CD4-positive, alpha-beta memory T cell (primary cell): ENCODE results near the gene AFDN. TPM values are rescaled to one million over a fixed set of nuclear protein-coding genes. Genes with fewer than 3 reads are reported as not detected.
A peak's percentile ranks its signal among the peaks of the same experiment; 100 is the strongest.

ENCODE experiments used
- CTCF ChIA-PET: fragments of 350-600 bp; sonication (Branson Sonifier 250); formaldehyde crosslinking; loops from one replicate; lab custom pipeline; 2021; ENCODE audit warnings: inconsistent platforms; ENCODE audit not compliant: partially characterized antibody; lab: Charles Lee
- POLR2A ChIA-PET: fragments of 350-600 bp; sonication (Branson Sonifier 250); formaldehyde crosslinking; loops from one replicate; lab custom pipeline; 2021; ENCODE audit not compliant: partially characterized antibody; lab: Charles Lee
- DNase-seq, 5 donors: peaks; one replicate each; pipeline versions ENCODE4 v3.0.0 to v3.0.0-alpha.2; 2020 to 2022; ENCODE audit warnings: mixed read lengths in 1 of 5
- H3K27ac ChIP-seq: one replicate; pipeline ENCODE4 v1.7.0; 2013; ENCODE audit warnings: low read depth, low read length
- H3K27me3 ChIP-seq: 2 replicates; pipeline ENCODE4 v1.7.0; 2013; ENCODE audit warnings: mild to moderate bottlenecking, low read length, moderate library complexity; ENCODE audit not compliant: insufficient read depth
- H3K36me3 ChIP-seq: 2 replicates; pipeline ENCODE4 v1.7.0; 2013; ENCODE audit warnings: mild to moderate bottlenecking, low read length, moderate library complexity; ENCODE audit not compliant: insufficient read depth
- H3K4me1 ChIP-seq: 2 replicates; pipeline ENCODE4 v1.7.0; 2013; ENCODE audit warnings: mild to moderate bottlenecking, low read length, moderate library complexity; ENCODE audit not compliant: insufficient read depth
- H3K4me3 ChIP-seq, 2 donors: one replicate each; pipeline ENCODE4 v1.7.0; 2013; ENCODE audit warnings: low read length in 2 of 2, mild to moderate bottlenecking in 1 of 2
- H3K9me3 ChIP-seq, 2 donors: one replicate each; pipeline ENCODE4 v1.7.0; 2013; ENCODE audit warnings: low read length in 2 of 2, control low read depth in 1 of 2; ENCODE audit not compliant: control insufficient read depth in 1 of 2
- H3K27ac Mint-ChIP-seq, 7 donors: one replicate each; pipeline ENCODE4 v1.8.0; 2020 to 2021; ENCODE audit warnings: mixed read lengths in 7 of 7, mild to moderate bottlenecking in 6 of 7, inconsistent platforms in 3 of 7, moderate library complexity in 3 of 7
- H3K27me3 Mint-ChIP-seq, 2 donors: one replicate each; pipeline ENCODE4 v1.8.0; 2020 to 2021; ENCODE audit warnings: mixed read lengths in 2 of 2
- H3K36me3 Mint-ChIP-seq, 2 donors: one replicate each; pipeline ENCODE4 v1.8.0; 2020 to 2021; ENCODE audit warnings: mixed read lengths in 2 of 2, inconsistent platforms in 1 of 2, mild to moderate bottlenecking in 1 of 2
- H3K4me1 Mint-ChIP-seq, 4 donors: one replicate each; pipeline ENCODE4 v1.8.0; 2020 to 2021; ENCODE audit warnings: mixed read lengths in 4 of 4, mild to moderate bottlenecking in 1 of 4
- H3K4me3 Mint-ChIP-seq, 8 donors: one replicate each; pipeline ENCODE4 v1.8.0; 2020 to 2021; ENCODE audit warnings: mixed read lengths in 8 of 8, mild to moderate bottlenecking in 7 of 8, moderate library complexity in 6 of 8, inconsistent platforms in 3 of 8
- H3K9me3 Mint-ChIP-seq, 8 donors: one replicate each; pipeline ENCODE4 v1.8.0; 2020 to 2021; ENCODE audit warnings: mixed read lengths in 8 of 8, mild to moderate bottlenecking in 5 of 8, inconsistent platforms in 3 of 8, moderate library complexity in 1 of 8
- intact Hi-C: fragments of 100-400 bp; cut with micrococcal nuclease; formaldehyde crosslinking; loops from one replicate; pipeline ENCODE4 v1.15.1; 2023
- polyA plus RNA-seq, 2 donors: library from polyadenylated mRNA; unstranded; fragments of 300-500 nt; fragmentation: Illumina TruSeq; gene quantifications; one replicate each; pipeline ENCODE4 v1.2.3, GENCODE V29; 2021
- total RNA-seq, 2 experiments: library from RNA; stranded (reverse); gene quantifications; one replicate each; pipeline ENCODE4 v1.2.3, GENCODE V29; 2021

Gene AFDN
- total and polyA plus RNA-seq, 4 experiments from 2014 or later: 1.4 to 24.3 (median 15.3) TPM

GRCh38 chr6:167933847-167934246 lies 107.1 kb downstream of the AFDN start:
- CTCF ChIA-PET: no interaction called here

GRCh38 chr6:167934426-167934864 lies 107.7 kb downstream of the AFDN start:
- no peak overlapping the region for H3K4me3 ChIP-seq
- DNase-seq: no peak
- Mint-ChIP-seq H3K27me3 (peaks cover 0 to 2% of the 10 kb centered on the region in 2 donors), H3K4me3 (no peak overlapping the region), H3K4me1 (no peaks in the 10 kb centered on the region), H3K9me3 (no peaks in the 10 kb centered on the region), H3K36me3 (peaks cover 3 to 6% of the 10 kb centered on the region in 2 donors), H3K27ac (no peak overlapping the region)
- no peaks in the 10 kb centered on the region for H3K27me3 ChIP-seq
- no peaks in the 10 kb centered on the region for H3K4me1 ChIP-seq
- no peaks in the 10 kb centered on the region for H3K36me3 ChIP-seq
- ChIA-PET CTCF (no interaction called here), POLR2A (no interaction called here)
- H3K27ac ChIP-seq: no peak overlapping the region
- intact Hi-C loops: no loop called here
- H3K9me3 ChIP-seq: no peaks in the 10 kb centered on the region

More at GRCh38 chr6:167933847-167934246, 107.1 kb downstream of the AFDN start:
- DNase-seq: no peak
- Mint-ChIP-seq H3K4me3 (no peak overlapping the region), H3K9me3 (no peaks in the 10 kb centered on the region), H3K27ac (no peak overlapping the region), H3K4me1 (no peaks in the 10 kb centered on the region), H3K27me3 (peaks cover 0 to 2% of the 10 kb centered on the region in 2 donors), H3K36me3 (peaks cover 3% of the 10 kb centered on the region in 2 donors)
- Histone ChIP-seq H3K27me3 (no peaks in the 10 kb centered on the region), H3K36me3 (no peaks in the 10 kb centered on the region), H3K9me3 (no peaks in the 10 kb centered on the region), H3K4me1 (no peaks in the 10 kb centered on the region), H3K27ac (no peak overlapping the region), H3K4me3 (no peak overlapping the region)
- intact Hi-C loops: no loop called here
- POLR2A ChIA-PET: no interaction called here

GRCh38 chr6:167936051-167936450 lies 109.3 kb downstream of the AFDN start:
- no peaks in the 10 kb centered on the region for H3K9me3 Mint-ChIP-seq
- H3K27me3 Mint-ChIP-seq: peaks cover 0 to 2% of the 10 kb centered on the region in 2 donors

GRCh38 chr6:167937301-167937700 lies 110.6 kb downstream of the AFDN start:
- H3K9me3 ChIP-seq: no peaks in the 10 kb centered on the region
- no peaks in the 10 kb centered on the region for H3K27me3 ChIP-seq
- ChIA-PET CTCF (no interaction called here), POLR2A (no interaction called here)
- Mint-ChIP-seq H3K4me3 (no peak overlapping the region), H3K27me3 (peaks cover 0 to 2% of the 10 kb centered on the region in 2 donors), H3K9me3 (no peaks in the 10 kb centered on the region), H3K4me1 (no peaks in the 10 kb centered on the region), H3K36me3 (peaks cover 0 to 8% of the 10 kb centered on the region in 2 donors), H3K27ac (no peak overlapping the region)
- no peaks in the 10 kb centered on the region for H3K4me1 ChIP-seq
- intact Hi-C loops: no loop called here
- no peak overlapping the region for H3K4me3 ChIP-seq
- DNase-seq: no peak
- no peaks in the 10 kb centered on the region for H3K36me3 ChIP-seq
- no peak overlapping the region for H3K27ac ChIP-seq

More at GRCh38 chr6:167936051-167936450, 109.3 kb downstream of the AFDN start:
- intact Hi-C loops: no loop called here
- no peak overlapping the region for H3K27ac Mint-ChIP-seq
- H3K36me3 Mint-ChIP-seq: peaks cover 1 to 8% of the 10 kb centered on the region in 2 donors
- ChIA-PET POLR2A (no interaction called here), CTCF (no interaction called here)
- Histone ChIP-seq H3K36me3 (no peaks in the 10 kb centered on the region), H3K9me3 (no peaks in the 10 kb centered on the region), H3K4me3 (no peak overlapping the region), H3K27me3 (no peaks in the 10 kb centered on the region), H3K4me1 (no peaks in the 10 kb centered on the region), H3K27ac (no peak overlapping the region)
- no peak overlapping the region for H3K4me3 Mint-ChIP-seq
- H3K4me1 Mint-ChIP-seq: no peaks in the 10 kb centered on the region
- DNase-seq: no peak

GRCh38 chr6:167937948-167938911 lies 111.5 kb downstream of the AFDN start:
- DNase-seq: no peak
- H3K9me3 ChIP-seq: no peaks in the 10 kb centered on the region
- H3K27me3 ChIP-seq: no peaks in the 10 kb centered on the region
- POLR2A ChIA-PET: no interaction called here
- H3K27ac ChIP-seq: no peak overlapping the region
- H3K4me1 ChIP-seq: no peaks in the 10 kb centered on the region
- peaks cover 0 to 2% of the 10 kb centered on the region in 2 donors for H3K27me3 Mint-ChIP-seq
- H3K36me3 Mint-ChIP-seq: peaks cover under 1 to 8% of the 10 kb centered on the region in 2 donors
- intact Hi-C loops: no loop called here
- H3K27ac Mint-ChIP-seq: peak overlapping the region in 1 of 7 donors; percentile 16
- no peaks in the 10 kb centered on the region for H3K36me3 ChIP-seq
- no peak overlapping the region for H3K4me3 Mint-ChIP-seq
- H3K4me3 ChIP-seq: no peak overlapping the region
- H3K4me1 Mint-ChIP-seq: no peaks in the 10 kb centered on the region
- no peaks in the 10 kb centered on the region for H3K9me3 Mint-ChIP-seq
- CTCF ChIA-PET: no interaction called here

- Mint-ChIP-seq H3K36me3 (peaks cover 2 to 8% of the 10 kb centered on the region in 2 donors), H3K4me1 (no peaks in the 10 kb centered on the region), H3K27ac (no peak overlapping the region), H3K4me3 (no peak overlapping the region), H3K9me3 (no peaks in the 10 kb centered on the region), H3K27me3 (peaks cover 0 to under 1% of the 10 kb centered on the region in 2 donors)
- no peak for DNase-seq
- H3K4me1 ChIP-seq: no peaks in the 10 kb centered on the region
- no peaks in the 10 kb centered on the region for H3K9me3 ChIP-seq
- H3K27ac ChIP-seq: no peak overlapping the region
- no peaks in the 10 kb centered on the region for H3K36me3 ChIP-seq
- intact Hi-C loops: no loop called here
- no peaks in the 10 kb centered on the region for H3K27me3 ChIP-seq
- H3K4me3 ChIP-seq: no peak overlapping the region
- CTCF ChIA-PET: interaction anchor here (1.2 kb wide), 1 partner anchor 16 kb away, joined by 3 read pairs; no protein-coding TSS in a partner anchor
- POLR2A ChIA-PET: no interaction called here
Observed at GRCh38 chr6:167941822-167942221, 115.1 kb downstream of the AFDN start.

- ChIA-PET POLR2A (no interaction called here), CTCF (interaction anchor here (1.1 kb wide), 1 partner anchor 24 kb away, joined by 3 read pairs; no protein-coding TSS in a partner anchor)
- intact Hi-C loops: no loop called here
- Histone ChIP-seq H3K9me3 (no peaks in the 10 kb centered on the region), H3K36me3 (no peaks in the 10 kb centered on the region), H3K4me1 (no peaks in the 10 kb centered on the region), H3K4me3 (no peak overlapping the region), H3K27ac (no peak overlapping the region), H3K27me3 (no peaks in the 10 kb centered on the region)
- H3K27ac Mint-ChIP-seq: no peak overlapping the region
- no peaks in the 10 kb centered on the region for H3K9me3 Mint-ChIP-seq
- H3K4me3 Mint-ChIP-seq: no peak overlapping the region
- no peaks in the 10 kb centered on the region for H3K27me3 Mint-ChIP-seq
- no peaks in the 10 kb centered on the region for H3K4me1 Mint-ChIP-seq
- DNase-seq: no peak
- peaks cover 12 to 15% of the 10 kb centered on the region in 2 donors for H3K36me3 Mint-ChIP-seq
Observed at GRCh38 chr6:167944130-167944529, 117.4 kb downstream of the AFDN start.
